Endothelial cell of umbilical vein (primary cell): ENCODE measurements around the gene MPZ.

Experiments used
- EZH2 ChIP-seq: IDR thresholded peaks from 2 replicates; pipeline ENCODE4 v1.6.1; 2012; ENCODE audit warnings: borderline replicate concordance, low read depth, mild to moderate bottlenecking, moderate library complexity, low read length, inconsistent platforms; ENCODE audit not compliant: severe bottlenecking
- GATA2 ChIP-seq: IDR thresholded peaks from 2 replicates; pipeline ENCODE4 v1.7.0; 2011; ENCODE audit warnings: low read depth, mild to moderate bottlenecking, moderate library complexity, mixed read lengths, low read length; ENCODE audit not compliant: insufficient read length, insufficient read depth
- MAX ChIP-seq: IDR thresholded peaks from 2 replicates; pipeline ENCODE4 v1.6.1; 2011; ENCODE audit not compliant: insufficient read depth, insufficient read length
- POLR2A ChIP-seq: IDR thresholded peaks from 2 replicates; pipeline ENCODE4 v1.6.1; 2012; ENCODE audit warnings: low read depth, mild to moderate bottlenecking, control low read depth, low read length
- TF ChIP-seq, protein P1 (sequence below), 2 donors: IDR thresholded peaks; 1 replicate in 1 of 2; 2 replicates in 1 of 2; pipeline ENCODE4 v1.5.1; 2011; ENCODE audit warnings: low read length in 2 of 2, mild to moderate bottlenecking in 2 of 2, moderate library complexity in 2 of 2, control low read depth in 1 of 2, inconsistent platforms in 1 of 2, low read depth in 1 of 2; ENCODE audit not compliant: insufficient read depth in 1 of 2; ENCODE audit errors: extremely low read depth in 1 of 2

GRCh38 chr1:161311595-161312181, 1.9 kb upstream of the MPZ start:
- TF ChIP-seq, protein P1, sequence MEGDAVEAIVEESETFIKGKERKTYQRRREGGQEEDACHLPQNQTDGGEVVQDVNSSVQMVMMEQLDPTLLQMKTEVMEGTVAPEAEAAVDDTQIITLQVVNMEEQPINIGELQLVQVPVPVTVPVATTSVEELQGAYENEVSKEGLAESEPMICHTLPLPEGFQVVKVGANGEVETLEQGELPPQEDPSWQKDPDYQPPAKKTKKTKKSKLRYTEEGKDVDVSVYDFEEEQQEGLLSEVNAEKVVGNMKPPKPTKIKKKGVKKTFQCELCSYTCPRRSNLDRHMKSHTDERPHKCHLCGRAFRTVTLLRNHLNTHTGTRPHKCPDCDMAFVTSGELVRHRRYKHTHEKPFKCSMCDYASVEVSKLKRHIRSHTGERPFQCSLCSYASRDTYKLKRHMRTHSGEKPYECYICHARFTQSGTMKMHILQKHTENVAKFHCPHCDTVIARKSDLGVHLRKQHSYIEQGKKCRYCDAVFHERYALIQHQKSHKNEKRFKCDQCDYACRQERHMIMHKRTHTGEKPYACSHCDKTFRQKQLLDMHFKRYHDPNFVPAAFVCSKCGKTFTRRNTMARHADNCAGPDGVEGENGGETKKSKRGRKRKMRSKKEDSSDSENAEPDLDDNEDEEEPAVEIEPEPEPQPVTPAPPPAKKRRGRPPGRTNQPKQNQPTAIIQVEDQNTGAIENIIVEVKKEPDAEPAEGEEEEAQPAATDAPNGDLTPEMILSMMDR (IDR thresholded peaks at IDR 0.05; ENCODE audit: extremely low read depth in 1 of 2, insufficient read depth in 1 of 2, low read depth in 1 of 2, low read length in 2 of 2), result no peak
- TF ChIP-seq MAX (no peak), POLR2A (no peak), EZH2 (no peak), GATA2 (no peak)
